COLO668 (cell line): ENCODE results near the gene FAM163A.
"Not testable (repeated sequence)": the region's sequence is repeated elsewhere in the genome, so short reads cannot be mapped to it uniquely, and the experiment has no call there.

ENCODE experiments used
- DNase-seq: peaks from one replicate; lab custom pipeline; 2025; ENCODE audit not compliant: unreplicated experiment; lab: John Stamatoyannopoulos, UW

Gene FAM163A

DNA sequence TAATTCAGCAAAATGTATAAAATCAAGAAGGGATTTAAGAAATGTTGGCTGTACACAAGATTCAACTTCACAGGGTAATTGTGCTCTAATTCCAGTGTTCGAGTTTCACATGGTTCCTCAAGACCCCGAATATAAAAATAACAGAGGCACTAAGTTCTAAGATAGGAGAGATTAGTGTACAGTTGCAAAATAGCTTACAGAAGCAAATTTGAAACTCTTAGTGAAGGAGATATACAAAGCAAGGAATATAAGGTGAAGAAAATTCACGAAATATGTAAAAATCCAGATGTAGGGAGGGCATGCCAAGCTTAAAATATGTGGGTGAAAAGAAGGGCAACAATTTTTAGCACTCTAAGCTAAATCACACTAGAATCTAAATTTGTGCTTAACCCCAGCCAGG, 105.1 kb downstream of the FAM163A start:
- DNase-seq, result no peak

DNA sequence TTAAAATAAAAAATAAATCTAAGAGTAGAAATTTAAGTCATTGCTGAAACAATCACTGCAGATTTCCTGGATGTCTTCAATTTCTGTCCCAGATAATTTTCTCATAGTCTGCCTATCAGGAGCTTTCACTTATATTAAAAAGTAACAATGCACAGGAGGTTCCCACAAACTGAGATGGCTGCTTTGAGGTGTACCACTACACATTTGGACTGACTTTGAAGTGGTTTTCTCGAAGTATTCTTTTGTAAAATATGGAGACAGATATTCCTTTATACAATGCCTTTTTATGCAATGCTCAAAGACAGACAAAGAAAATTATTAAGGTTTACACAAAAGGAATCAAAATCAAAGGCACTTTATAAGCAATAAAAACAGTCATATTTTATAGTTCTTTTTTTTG, 110.0 kb downstream of the FAM163A start:
- DNase-seq, result no peak

DNA sequence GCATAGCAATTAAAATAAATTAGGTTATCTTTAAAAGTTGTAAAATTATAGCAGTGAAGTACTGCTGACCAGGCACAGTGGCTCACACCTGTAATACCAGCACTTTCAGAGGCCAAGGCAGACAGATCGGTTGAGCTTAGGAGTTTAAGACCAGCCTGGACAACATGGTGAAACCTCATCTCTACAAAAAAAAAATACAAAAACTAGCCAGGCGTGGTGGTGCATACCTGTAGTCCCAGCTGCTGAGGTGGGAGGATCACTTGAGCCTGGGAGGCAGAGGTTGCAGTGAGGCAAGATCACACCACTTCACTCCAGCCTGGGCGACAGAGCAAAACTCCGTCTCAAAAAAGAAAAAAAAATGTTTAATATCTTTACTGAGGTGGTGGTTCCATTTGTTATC, 112.7 kb downstream of the FAM163A start:
- not testable (repeated sequence) for DNase-seq

DNA sequence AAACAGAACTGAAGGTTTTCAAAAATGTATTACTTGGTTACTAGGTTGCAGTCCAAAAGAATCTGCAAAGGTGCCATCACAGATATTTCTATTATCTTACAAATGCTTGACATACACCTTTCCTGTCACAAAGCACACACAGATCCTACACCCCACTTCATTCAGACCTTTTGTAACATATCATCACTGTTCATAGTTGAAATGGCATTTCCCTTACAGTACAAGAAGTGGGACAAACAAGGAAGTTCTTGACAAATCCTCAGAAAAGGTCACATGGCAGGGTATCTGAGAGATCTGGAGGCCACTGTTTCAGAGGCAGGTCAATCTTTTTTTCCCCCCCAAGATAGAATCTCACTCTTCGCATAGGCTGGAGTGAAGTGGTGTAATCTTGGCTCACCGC, 113.2 kb downstream of the FAM163A start:
- no peak for DNase-seq

DNA sequence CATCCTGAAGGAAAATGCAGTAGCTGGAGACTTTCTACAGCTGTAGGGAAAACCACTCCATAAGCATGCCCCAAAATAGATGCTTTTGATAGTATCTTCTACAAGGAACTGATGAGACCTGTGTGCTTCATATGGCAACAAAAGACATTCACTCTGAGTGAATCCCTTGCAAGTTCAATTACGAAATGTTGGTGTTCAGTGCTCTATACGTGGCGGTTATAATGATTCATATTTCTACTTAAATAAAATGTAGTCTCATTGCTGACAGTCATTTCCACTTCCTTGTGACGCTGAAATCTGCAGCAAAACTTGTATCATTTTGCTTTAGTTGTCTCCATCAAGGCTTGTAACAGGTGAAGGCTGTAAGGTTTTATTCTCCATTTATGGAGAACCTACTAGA, 113.9 kb downstream of the FAM163A start:
- DNase-seq, result no peak

DNA sequence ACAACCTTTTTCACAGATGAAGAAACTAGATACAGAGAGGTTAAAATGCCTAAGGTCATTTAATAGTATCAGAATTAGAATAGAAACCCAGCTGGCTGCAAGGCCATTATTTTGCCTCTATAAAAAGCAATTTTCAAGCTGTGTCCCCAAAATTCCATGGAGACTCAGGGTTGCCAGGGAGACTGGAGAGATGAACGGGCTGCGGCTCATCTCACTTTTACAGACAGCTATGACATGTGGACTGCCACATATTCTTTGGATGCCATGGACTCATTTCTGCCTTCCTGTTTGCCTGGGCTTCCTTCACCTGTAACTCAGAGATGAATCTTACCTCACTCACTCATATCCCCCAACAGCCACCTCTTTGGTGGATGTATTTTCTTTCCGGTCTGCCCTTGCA, 117.6 kb downstream of the FAM163A start:
- DNase-seq, result no peak

DNA sequence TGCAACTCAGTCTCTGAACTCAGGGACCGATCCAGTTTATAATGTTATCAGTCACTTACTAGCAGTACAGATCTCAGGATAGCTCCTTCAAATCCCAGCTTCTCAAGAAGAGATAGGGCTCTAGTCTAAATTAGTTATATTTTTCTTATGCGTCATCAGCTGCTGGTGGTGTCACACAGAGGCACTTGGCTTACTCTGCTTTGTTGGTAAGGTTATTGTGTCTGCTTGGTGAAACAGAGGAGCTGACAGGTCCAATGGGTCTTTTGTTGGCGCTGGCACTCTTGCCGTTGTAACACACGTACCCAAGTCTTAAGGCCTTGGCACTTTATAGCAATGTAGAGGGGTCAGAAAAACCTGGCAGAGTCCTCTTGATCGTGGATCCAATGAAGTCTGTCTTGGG, 122.3 kb downstream of the FAM163A start:
- DNase-seq, result no peak
